Measurements from ENCODE around the gene ATF7. TPM values are rescaled to one million over a fixed set of nuclear protein-coding genes. Genes with fewer than 3 reads are reported as not detected.
"Not testable (repeated sequence)": the region's sequence is repeated elsewhere in the genome, so short reads cannot be mapped to it uniquely, and the experiment has no call there.

Gene ATF7
- total and polyA plus RNA-seq, 8 donors: 11.6 to 31.5 (median 17.7) TPM

- 94 to 96% methylated on average over 2 of the region's 2 CpGs for WGBS, 2 donors
- H3K4me3 ChIP-seq: no peak overlapping the region
- intact Hi-C loops (cut with DNase I): no loop called here
- H3K27me3 ChIP-seq: no peaks in the 10 kb centered on the region
- DNase-seq: no peak
- TF ChIP-seq CTCF (IDR thresholded peaks at IDR 0.05): no peak
- no peaks in the 10 kb centered on the region for H3K36me3 ChIP-seq
- no peak for FAIRE-seq
- no peaks in the 10 kb centered on the region for H3K9me3 ChIP-seq
- ATAC-seq: no peak
- no peak overlapping the region for H3K27ac ChIP-seq
- H3K4me1 ChIP-seq: peaks cover 0 to 10% (median 9%) of the 10 kb centered on the region in 3 donors
Measured at GRCh38 chr12:53571295-53571694, 54.9 kb downstream of the ATF7 start.

GRCh38 chr12:53568809-53569557 is 57.2 kb downstream of the ATF7 start:
- Histone ChIP-seq H3K27ac (no peak overlapping the region), H3K4me1 (peaks cover 0 to 10% (median 9%) of the 10 kb centered on the region in 3 donors), H3K4me3 (no peak overlapping the region), H3K9me3 (no peaks in the 10 kb centered on the region), H3K27me3 (no peaks in the 10 kb centered on the region), H3K36me3 (no peaks in the 10 kb centered on the region)
- TF ChIP-seq CTCF (IDR thresholded peaks at IDR 0.05): no peak
- FAIRE-seq (no peak), DNase-seq (no peak), ATAC-seq (peak in 1 of 4 donors; percentile 18)
- WGBS, 2 donors: 87 to 100% methylated on average over 2 of the region's 2 CpGs
- intact Hi-C loops (cut with DNase I): no loop called here

- Histone ChIP-seq H3K27ac (no peak overlapping the region), H3K4me1 (peaks cover 0 to 10% (median 9%) of the 10 kb centered on the region in 3 donors), H3K27me3 (no peaks in the 10 kb centered on the region), H3K4me3 (no peak overlapping the region), H3K36me3 (no peaks in the 10 kb centered on the region), H3K9me3 (no peaks in the 10 kb centered on the region)
- no peak for TF ChIP-seq CTCF (IDR thresholded peaks at IDR 0.05)
- DNase-seq: no peak
- FAIRE-seq: no peak
- intact Hi-C loops (cut with DNase I): no loop called here
- WGBS, 2 donors: 78 to 82% methylated on average over 6 of the region's 6 CpGs
- no peak for ATAC-seq
Measured at GRCh38 chr12:53567961-53568808, 58.0 kb downstream of the ATF7 start.

- H3K27ac ChIP-seq; H3K9me3 ChIP-seq; ATAC-seq; DNase-seq; H3K27me3 ChIP-seq; H3K4me3 ChIP-seq; H3K36me3 ChIP-seq; intact Hi-C loops (cut with DNase I); FAIRE-seq: not testable (repeated sequence)
- peaks cover 0 to 16% (median 9%) of the 10 kb centered on the region in 3 donors for H3K4me1 ChIP-seq
- WGBS, 2 donors: 95 to 96% methylated on average over 5 of the region's 5 CpGs
Measured at GRCh38 chr12:53565376-53565775, 60.8 kb downstream of the ATF7 start.

- no peaks in the 10 kb centered on the region for H3K9me3 ChIP-seq
- FAIRE-seq (no peak), ATAC-seq (no peak), DNase-seq (no peak)
- H3K36me3 ChIP-seq: no peaks in the 10 kb centered on the region
- TF ChIP-seq CTCF (IDR thresholded peaks at IDR 0.05): no peak
- H3K4me3 ChIP-seq: no peak overlapping the region
- intact Hi-C loops (cut with DNase I): no loop called here
- no peaks in the 10 kb centered on the region for H3K27me3 ChIP-seq
- H3K4me1 ChIP-seq: peaks cover 0 to 16% (median 9%) of the 10 kb centered on the region in 3 donors
- H3K27ac ChIP-seq: no peak overlapping the region
Measured at GRCh38 chr12:53564941-53565340, 61.2 kb downstream of the ATF7 start.

All from pancreas (tissue), 10 donors.